HepG2 (cell line): ENCODE measurements around the gene GHSR. TPM values are rescaled to one million over a fixed set of nuclear protein-coding genes. Genes with fewer than 3 reads are reported as not detected.

Experiments used
- ATAC-seq: fragments of 200-7000 bp; cut with Tn5 transposase; 3 replicates; pipeline ENCODE4 v1.9.1; 2020; ENCODE audit warnings: mild to moderate bottlenecking, moderate library complexity
- BruUV-seq: library from RNA; stranded (reverse); fragments of 400-500 nt; replicated peaks from 2 replicates; lab custom pipeline; 2021; lab: Mats Ljungman, UMichigan
- CTCF ChIA-PET: fragments of 300-600 bp; formaldehyde crosslinking; extraction: SDS; loops from one replicate; lab custom pipeline; 2021; ENCODE audit warnings: low total read pairs, inconsistent platforms, low intra/inter-chr PET ratio; lab: Yijun Ruan, JAX
- POLR2A ChIA-PET: fragments of 350-600 bp; sonication (Branson Sonifier 250); formaldehyde crosslinking; loops from one replicate; lab custom pipeline; 2020; ENCODE audit warnings: antibody characterized with exemption, inconsistent platforms; lab: Yijun Ruan, JAX
- DNase-seq: peaks from one replicate; pipeline ENCODE4 v3.0.0-alpha.2; 2015; ENCODE audit warnings: low spot score
- FAIRE-seq: peaks from 3 replicates; lab custom pipeline; 2011; peaks lifted over from hg19 to GRCh38; lab: Jason Lieb, UNC
- H2AFZ ChIP-seq: one replicate; pipeline ENCODE4 v1.6.1; 2011; ENCODE audit warnings: low read length, inconsistent platforms
- H3K27ac ChIP-seq: fragments of 300-600 bp; 3 replicates; pipeline ENCODE4 v1.8.0; 2011; ENCODE audit warnings: mixed run types, mild to moderate bottlenecking, mixed read lengths, low read length, inconsistent platforms; ENCODE audit not compliant: insufficient read depth; ENCODE audit errors: extremely low read length
- H3K27me3 ChIP-seq, 2 experiments: fragments of 200-600 bp in 1 of 2; 2 replicates in 1 of 2; 3 replicates in 1 of 2; pipeline versions ENCODE4 v1.6.0 to v1.8.0; 2011; ENCODE audit warnings: low read length in 2 of 2, mild to moderate bottlenecking in 2 of 2, moderate library complexity in 2 of 2, inconsistent platforms in 1 of 2; ENCODE audit not compliant: insufficient read depth in 2 of 2, control insufficient read depth in 1 of 2
- H3K36me3 ChIP-seq, 2 experiments: fragments of 200-600 bp in 1 of 2; replicated peaks in 1 of 2; 2 replicates in 1 of 2; 3 replicates in 1 of 2; pipeline versions ENCODE4 v1.5.1 to v1.8.0; 2011; ENCODE audit warnings: low read length in 2 of 2, inconsistent platforms in 1 of 2; ENCODE audit not compliant: insufficient read depth in 2 of 2, control insufficient read depth in 1 of 2
- H3K4me1 ChIP-seq: 2 replicates; pipeline ENCODE4 v1.5.1; 2012; ENCODE audit warnings: low read length, inconsistent platforms; ENCODE audit not compliant: insufficient read depth
- H3K4me2 ChIP-seq: 2 replicates; pipeline ENCODE4 v1.6.0; 2011; ENCODE audit warnings: low read depth, low read length, inconsistent platforms
- H3K4me3 ChIP-seq, 3 experiments: fragments of 200-600 bp in 1 of 3; sonication (generic), shearing (Covaris generic) in 1 of 3; replicated peaks in 1 of 3; 2 replicates each; pipeline ENCODE4 v1.5.1; 2011 to 2016; ENCODE audit warnings: low read length in 3 of 3, inconsistent platforms in 2 of 3, low read depth in 2 of 3, mild to moderate bottlenecking in 2 of 3, control low read depth in 1 of 3, mixed read lengths in 1 of 3; ENCODE audit not compliant: insufficient read depth in 1 of 3
- H3K79me2 ChIP-seq: one replicate; pipeline ENCODE4 v1.6.1; 2011; ENCODE audit warnings: low read length, inconsistent platforms; ENCODE audit not compliant: insufficient read depth
- H3K9ac ChIP-seq: 2 replicates; pipeline ENCODE4 v1.6.0; 2011; ENCODE audit warnings: mild to moderate bottlenecking, low read depth, low read length, inconsistent platforms; ENCODE audit not compliant: insufficient read depth
- H3K9me3 ChIP-seq: 2 replicates; pipeline ENCODE4 v1.5.1; 2012; ENCODE audit warnings: mild to moderate bottlenecking, low read length
- H4K20me1 ChIP-seq: 2 replicates; pipeline ENCODE4 v1.6.0; 2011; ENCODE audit warnings: inconsistent platforms, mild to moderate bottlenecking, low read length, moderate library complexity; ENCODE audit not compliant: insufficient read depth
- AGO1 ChIP-seq: fragments of 200-400 bp; formaldehyde crosslinking; IDR thresholded peaks from 2 replicates; pipeline ENCODE4 v1.6.1; 2017; ENCODE audit warnings: mild to moderate bottlenecking, low read depth, low read length, moderate library complexity; ENCODE audit not compliant: poor library complexity, severe bottlenecking
- AGO2 ChIP-seq: fragments of 200-400 bp; formaldehyde crosslinking; optimal IDR thresholded peaks from 2 replicates; pipeline ENCODE3; 2017; ENCODE audit warnings: mild to moderate bottlenecking, low read depth, low read length, moderate library complexity
- ATRX ChIP-seq: sonication (generic); formaldehyde crosslinking; IDR thresholded peaks from 2 replicates; pipeline ENCODE4 v1.4.0; 2020; ENCODE audit warnings: missing genetic modification reagents, borderline replicate concordance
- CBX2 ChIP-seq, 2 experiments: fragments of 200-600 bp in 1 of 2; sonication (generic); formaldehyde crosslinking in 1 of 2; IDR thresholded peaks; 2 replicates each; pipeline versions ENCODE4 v1.7.0 to v1.8.1; 2018 to 2022; ENCODE audit warnings: low read depth in 2 of 2, low read length in 1 of 2, mild to moderate bottlenecking in 1 of 2, missing genetic modification reagents in 1 of 2
- HDAC1 ChIP-seq: sonication (generic); formaldehyde crosslinking; IDR thresholded peaks from 2 replicates; pipeline ENCODE4 v1.5.1; 2020; ENCODE audit warnings: mild to moderate bottlenecking, missing genetic modification reagents
- JDP2 ChIP-seq: sonication (generic); formaldehyde crosslinking; IDR thresholded peaks from 2 replicates; pipeline ENCODE4 v1.8.1; 2022; ENCODE audit warnings: missing genetic modification reagents, borderline replicate concordance
- KDM5B ChIP-seq: sonication (generic); formaldehyde crosslinking; IDR thresholded peaks from 2 replicates; pipeline ENCODE4 v1.4.0; 2020; ENCODE audit warnings: missing genetic modification reagents, mild to moderate bottlenecking, borderline replicate concordance
- LCORL ChIP-seq, 2 experiments: fragments of 450-650 bp in 1 of 2; sonication (generic) in 1 of 2; formaldehyde crosslinking in 1 of 2; IDR thresholded peaks; 2 replicates each; pipeline versions ENCODE4 v1.5.0 to v1.6.1; 2017 to 2020; ENCODE audit warnings: antibody characterized with exemption in 1 of 2, missing genetic modification reagents in 1 of 2
- MTA3 ChIP-seq: sonication (generic); formaldehyde crosslinking; IDR thresholded peaks from 2 replicates; pipeline ENCODE4 v1.4.0; 2020; ENCODE audit warnings: missing genetic modification reagents
- MYPOP ChIP-seq: sonication (generic); formaldehyde crosslinking; IDR thresholded peaks from 2 replicates; pipeline ENCODE4 v1.8.1; 2023; ENCODE audit warnings: mild to moderate bottlenecking, moderate library complexity, missing genetic modification reagents
- NBN ChIP-seq: fragments of 450-650 bp; conservative IDR thresholded peaks from 2 replicates; pipeline ENCODE4 v1.6.1; 2017
- NFRKB ChIP-seq: fragments of 450-650 bp; IDR thresholded peaks from 2 replicates; pipeline ENCODE4 v1.6.1; 2017
- PAF1 ChIP-seq: IDR thresholded peaks from 2 replicates; pipeline ENCODE4 v1.6.1; 2016; ENCODE audit warnings: missing genetic modification reagents, missing compliant biosample characterization
- RELA ChIP-seq: sonication (generic); formaldehyde crosslinking; IDR thresholded peaks from 2 replicates; pipeline ENCODE4 v1.4.0; 2020; ENCODE audit warnings: missing genetic modification reagents
- SOX13 ChIP-seq, 3 experiments: fragments of 450-650 bp in 1 of 3; sonication (generic) in 1 of 3; formaldehyde crosslinking in 1 of 3; IDR thresholded peaks in 2 of 3; conservative IDR thresholded peaks in 1 of 3; 2 replicates each; pipeline versions ENCODE4 v1.5.0 to v1.6.1; 2016 to 2020; ENCODE audit warnings: antibody characterized with exemption in 1 of 3, mild to moderate bottlenecking in 1 of 3, missing compliant biosample characterization in 1 of 3, missing genetic modification reagents in 1 of 3, moderate library complexity in 1 of 3
- STAT5B ChIP-seq: sonication (generic); formaldehyde crosslinking; IDR thresholded peaks from 2 replicates; pipeline ENCODE4 v1.4.0; 2020; ENCODE audit warnings: missing genetic modification reagents
- TRIM24 ChIP-seq: sonication (generic); formaldehyde crosslinking; IDR thresholded peaks from 2 replicates; pipeline ENCODE4 v1.8.0; 2022; ENCODE audit warnings: mild to moderate bottlenecking, missing genetic modification reagents
- ZFYVE20 ChIP-seq: sonication (generic); formaldehyde crosslinking; IDR thresholded peaks from 2 replicates; pipeline ENCODE4 v1.8.0; 2023; ENCODE audit warnings: low read depth, mild to moderate bottlenecking, moderate library complexity, missing genetic modification reagents, borderline replicate concordance
- ZNF253 ChIP-seq: sonication (generic); formaldehyde crosslinking; IDR thresholded peaks from 2 replicates; pipeline ENCODE4 v1.8.0; 2022; ENCODE audit warnings: mild to moderate bottlenecking, missing genetic modification reagents, borderline replicate concordance
- ZNF383 ChIP-seq: sonication (generic); formaldehyde crosslinking; IDR thresholded peaks from 2 replicates; pipeline ENCODE4 v1.4.0; 2020; ENCODE audit warnings: missing genetic modification reagents, mild to moderate bottlenecking, borderline replicate concordance
- ZNF441 ChIP-seq: sonication (generic); formaldehyde crosslinking; IDR thresholded peaks from 2 replicates; pipeline ENCODE4 v1.7.0; 2021; ENCODE audit warnings: missing genetic modification reagents, borderline replicate concordance
- ZNF510 ChIP-seq: sonication (generic); formaldehyde crosslinking; IDR thresholded peaks from 2 replicates; pipeline ENCODE4 v1.4.0; 2020; ENCODE audit warnings: low read depth, mild to moderate bottlenecking, missing genetic modification reagents
- ZNF550 ChIP-seq: sonication (generic); formaldehyde crosslinking; IDR thresholded peaks from 2 replicates; pipeline ENCODE4 v1.4.0; 2020; ENCODE audit warnings: mild to moderate bottlenecking, missing genetic modification reagents, borderline replicate concordance
- ZNF577 ChIP-seq: sonication (generic); formaldehyde crosslinking; IDR thresholded peaks from 2 replicates; pipeline ENCODE4 v1.4.0; 2020; ENCODE audit warnings: mild to moderate bottlenecking, low read depth, missing genetic modification reagents, borderline replicate concordance
- ZNF777 ChIP-seq: sonication (generic); formaldehyde crosslinking; IDR thresholded peaks from 2 replicates; pipeline ENCODE4 v1.4.0; 2020; ENCODE audit warnings: missing genetic modification reagents
- ZNF883 ChIP-seq: sonication (generic); formaldehyde crosslinking; IDR thresholded peaks from 2 replicates; pipeline ENCODE4 v1.5.1; 2020; ENCODE audit warnings: mild to moderate bottlenecking, missing genetic modification reagents; ENCODE audit errors: not compliant biosample characterization
- ZNF891 ChIP-seq: sonication (generic); formaldehyde crosslinking; IDR thresholded peaks from 2 replicates; pipeline ENCODE4 v1.5.0; 2020; ENCODE audit warnings: mild to moderate bottlenecking, missing genetic modification reagents
- WGBS: methylation state at CpG from one replicate; pipeline ENCODE4 v1.1.6; 2017; ENCODE audit warnings: low lambda C conversion rate; 5-methylcytosine and 5-hydroxymethylcytosine counted together
- in situ Hi-C: cut with HindIII; loops from 2 replicates; pipeline ENCODE4 v1.10.0; 2017; ENCODE audit warnings: low pct_unique_long_range_greater_than_20kb; ENCODE audit not compliant: extremely low pct_ligation_motif_present
- intact Hi-C: fragments of 100-400 bp; cut with micrococcal nuclease; formaldehyde crosslinking; loops from one replicate; pipeline ENCODE4 v1.10.0; 2022; ENCODE audit not compliant: unreplicated experiment
- polyA plus RNA-seq, 8 experiments: library from polyadenylated mRNA; depleted of rRNA in 3 of 8; stranded (reverse) in 7 of 8; unstranded in 1 of 8; fragments of >200 nt; fragmentation: Illumina TruSeq in 4 of 8; extraction: Trizol in 4 of 8; gene quantifications; 2 replicates each; pipeline versions ENCODE4 v1.2.1 to v1.2.3, GENCODE V29; 2011 to 2016; ENCODE audit warnings: low read depth in 4 of 8, missing spikeins in 1 of 8, mixed read lengths in 1 of 8; ENCODE audit not compliant: insufficient read depth in 1 of 8
- total RNA-seq, 5 experiments: library from RNA; depleted of rRNA; stranded (reverse); fragments of >200 nt; fragmentation: Illumina TruSeq; extraction: Trizol; gene quantifications; 2 replicates each; pipeline ENCODE4 v1.2.3, GENCODE V29; 2016; ENCODE audit warnings: low read depth in 1 of 5

GHSR gene
- total and polyA plus RNA-seq, 2 of the 13 experiments (the other 11 are each of a cell fraction or from before 2014, with no cell fraction given), result not detected

GRCh38 chr3:172411478-172411947 lies 36.7 kb downstream of the GHSR start:
- no peaks in the 10 kb centered on the region for H3K36me3 ChIP-seq
- no peak overlapping the region for H3K4me2 ChIP-seq
- no peak overlapping the region for H3K27ac ChIP-seq
- no peaks in the 10 kb centered on the region for H3K79me2 ChIP-seq
- ChIA-PET CTCF (no interaction called here), POLR2A (no interaction called here)
- ATAC-seq, result peak; percentile 45
- in situ Hi-C loops (no loop called here), intact Hi-C loops (no loop called here)
- no peak overlapping the region for H3K4me3 ChIP-seq
- WGBS, result 42% methylated on average over 4 of the region's 6 CpGs
- no peaks in the 10 kb centered on the region for H3K4me1 ChIP-seq
- no peaks in the 10 kb centered on the region for H3K9me3 ChIP-seq
- H3K9ac ChIP-seq, result no peak overlapping the region
- no TSS peak for BruUV-seq
- H2AFZ ChIP-seq, result no peak overlapping the region
- H3K27me3 ChIP-seq, result no peaks in the 10 kb centered on the region; a peak in 1 of 5 replicates
- no peak for FAIRE-seq
- no peaks in the 10 kb centered on the region for H4K20me1 ChIP-seq
- DNase-seq, result no peak
- TF ChIP-seq ZNF577, result no peak
- no peak for TF ChIP-seq JDP2 (CRISPR knock-in tag)
- TF ChIP-seq ZNF253, result no peak
- no peak for TF ChIP-seq ZNF441 (CRISPR knock-in tag)
- no peak for TF ChIP-seq TRIM24 (CRISPR knock-in tag)
- no peak for TF ChIP-seq ZNF883
- no peak for TF ChIP-seq NBN
- no peak for TF ChIP-seq MYPOP
- TF ChIP-seq PAF1 (CRISPR knock-in tag), result 0 out of 2 replicates have a peak, but pooled peaks have one; percentile 39
- no peak for TF ChIP-seq ZNF510 (CRISPR knock-in tag)
- no peak for TF ChIP-seq NFRKB
- TF ChIP-seq ZNF777 (CRISPR knock-in tag), result no peak
- no peak for TF ChIP-seq ZNF550 (CRISPR knock-in tag)
- no peak for TF ChIP-seq ZNF383 (CRISPR knock-in tag)
- no peak for TF ChIP-seq ZNF891 (CRISPR knock-in tag)
- TF ChIP-seq SOX13 (IDR thresholded peaks at IDR 0.05), result no peak
- TF ChIP-seq SOX13 (CRISPR knock-in tag; conservative IDR thresholded peaks at IDR 0.05 in 1 of 2, IDR thresholded peaks at IDR 0.05 in 1 of 2), result no peak
- peak; percentile 93 for TF ChIP-seq AGO2
- TF ChIP-seq CBX2 (IDR thresholded peaks at IDR 0.05; ENCODE audit: low read depth, low read length), result no peak
- TF ChIP-seq CBX2 (CRISPR knock-in tag; IDR thresholded peaks at IDR 0.05; ENCODE audit: low read depth), result no peak
- no peak for TF ChIP-seq HDAC1 (CRISPR knock-in tag)
- TF ChIP-seq AGO1, result peak; percentile 74
- no peak for TF ChIP-seq MTA3 (CRISPR knock-in tag)
- no peak for TF ChIP-seq STAT5B (CRISPR knock-in tag)
- no peak for TF ChIP-seq RELA (CRISPR knock-in tag)
- TF ChIP-seq ATRX, result no peak
- TF ChIP-seq ZFYVE20 (CRISPR knock-in tag), result no peak
- TF ChIP-seq KDM5B (CRISPR knock-in tag), result no peak
- TF ChIP-seq LCORL (IDR thresholded peaks at IDR 0.05), result no peak
- no peak for TF ChIP-seq LCORL (CRISPR knock-in tag; IDR thresholded peaks at IDR 0.05)
